Muscle of leg (tissue), 11 donors: ENCODE results near the gene PRKN. TPM values are rescaled to one million over a fixed set of nuclear protein-coding genes. Genes with fewer than 3 reads are reported as not detected.

Source experiments
- DNase-seq: peaks from one replicate; pipeline ENCODE4 v3.0.0; 2013
- H3K27ac ChIP-seq: one replicate; pipeline ENCODE4 v1.5.1; 2013; ENCODE audit warnings: mild to moderate bottlenecking, low read length, control low read depth
- H3K27me3 ChIP-seq: one replicate; pipeline ENCODE4 v1.6.1; 2013; ENCODE audit warnings: low read length; ENCODE audit not compliant: control insufficient read depth, insufficient read depth
- H3K36me3 ChIP-seq: one replicate; pipeline ENCODE4 v1.6.1; 2013; ENCODE audit warnings: low read length; ENCODE audit not compliant: control insufficient read depth, insufficient read depth
- H3K4me1 ChIP-seq: one replicate; pipeline ENCODE4 v1.6.1; 2013; ENCODE audit warnings: low read length; ENCODE audit not compliant: control insufficient read depth, insufficient read depth
- H3K4me3 ChIP-seq: one replicate; pipeline ENCODE4 v1.5.1; 2013; ENCODE audit warnings: low read length, control low read depth
- H3K9me3 ChIP-seq: replicated peaks from 2 replicates; pipeline ENCODE4 v1.6.1; 2013; ENCODE audit warnings: low read depth, low read length; ENCODE audit not compliant: control insufficient read depth
- WGBS: methylation state at CpG from one replicate; pipeline ENCODE4 v1.1.5; 2013; ENCODE audit warnings: missing lambda C conversion rate; ENCODE audit not compliant: insufficient coverage; 5-methylcytosine and 5-hydroxymethylcytosine counted together
- polyA plus RNA-seq, 8 donors: library from polyadenylated mRNA; unstranded; fragments of 120-200 nt; gene quantifications; one replicate each; pipeline versions ENCODE4 v1.2.1 to v1.2.3, GENCODE V29; 2013; ENCODE audit warnings: inconsistent platforms in 1 of 8, low replicate concordance in 1 of 8; ENCODE audit not compliant: insufficient read length in 8 of 8, insufficient read depth in 1 of 8
- total RNA-seq: library from RNA; stranded (reverse); fragments of 120-200 nt; gene quantifications from one replicate; pipeline ENCODE4 v1.2.4, GENCODE V29; 2013

Gene PRKN
- total and polyA plus RNA-seq, 9 donors, result 2.5 to 4.7 (median 3.9) TPM

- DNase-seq, result no peak
- Histone ChIP-seq H3K4me3 (no peak overlapping the region), H3K36me3 (no peaks in the 10 kb centered on the region), H3K4me1 (no peaks in the 10 kb centered on the region), H3K9me3 (no peaks in the 10 kb centered on the region), H3K27me3 (no peaks in the 10 kb centered on the region), H3K27ac (no peak overlapping the region)
- no CpG with 5 or more reads among the region's 3 CpGs for WGBS
These were observed 1005.2 kb downstream of the PRKN start for GRCh38 chr6:161722394-161722793.

- Histone ChIP-seq H3K4me1 (no peaks in the 10 kb centered on the region), H3K9me3 (no peaks in the 10 kb centered on the region), H3K4me3 (no peak overlapping the region), H3K27ac (no peak overlapping the region), H3K36me3 (no peaks in the 10 kb centered on the region), H3K27me3 (no peaks in the 10 kb centered on the region)
- 64% methylated on average over 7 of the region's 8 CpGs for WGBS
- DNase-seq, result no peak
These were observed 1006.1 kb downstream of the PRKN start for GRCh38 chr6:161721511-161721910.

- Histone ChIP-seq H3K4me1 (no peaks in the 10 kb centered on the region), H3K36me3 (no peaks in the 10 kb centered on the region), H3K4me3 (no peak overlapping the region), H3K9me3 (no peaks in the 10 kb centered on the region), H3K27ac (no peak overlapping the region), H3K27me3 (no peaks in the 10 kb centered on the region)
- DNase-seq, result no peak
- WGBS, result no CpG with 5 or more reads among the region's 3 CpGs
These were observed 1011.4 kb downstream of the PRKN start for GRCh38 chr6:161716176-161716575.

- Histone ChIP-seq H3K27ac (no peak overlapping the region), H3K4me3 (no peak overlapping the region), H3K27me3 (no peaks in the 10 kb centered on the region), H3K4me1 (no peaks in the 10 kb centered on the region), H3K36me3 (no peaks in the 10 kb centered on the region), H3K9me3 (no peaks in the 10 kb centered on the region)
- WGBS, result no CpG with 5 or more reads among the region's 1 CpG
- DNase-seq, result no peak
These were observed 1015.6 kb downstream of the PRKN start for GRCh38 chr6:161711938-161712337.

GRCh38 chr6:161711515-161711914 is 1016.1 kb downstream of the PRKN start:
- Histone ChIP-seq H3K4me3 (no peak overlapping the region), H3K9me3 (no peaks in the 10 kb centered on the region), H3K27ac (no peak overlapping the region), H3K36me3 (no peaks in the 10 kb centered on the region), H3K4me1 (no peaks in the 10 kb centered on the region), H3K27me3 (no peaks in the 10 kb centered on the region)
- DNase-seq, result no peak

- DNase-seq, result no peak
- Histone ChIP-seq H3K4me1 (no peaks in the 10 kb centered on the region), H3K36me3 (no peaks in the 10 kb centered on the region), H3K27me3 (no peaks in the 10 kb centered on the region), H3K4me3 (no peak overlapping the region), H3K9me3 (no peaks in the 10 kb centered on the region), H3K27ac (no peak overlapping the region)
- WGBS, result 100% methylated on average over 1 of the region's 2 CpGs
These were observed 1016.9 kb downstream of the PRKN start for GRCh38 chr6:161710698-161711097.

- H3K27ac ChIP-seq, result no peak overlapping the region
- WGBS, result no CpG with 5 or more reads among the region's 1 CpG
- no peak for DNase-seq
- H3K4me1 ChIP-seq, result no peaks in the 10 kb centered on the region
- no peaks in the 10 kb centered on the region for H3K9me3 ChIP-seq
- no peak overlapping the region for H3K4me3 ChIP-seq
- no peaks in the 10 kb centered on the region for H3K36me3 ChIP-seq
- no peaks in the 10 kb centered on the region for H3K27me3 ChIP-seq
These were observed 1026.5 kb downstream of the PRKN start for GRCh38 chr6:161701056-161701455.

- WGBS, result no CpG with 5 or more reads among the region's 2 CpGs
- no peak overlapping the region for H3K27ac ChIP-seq
- no peak overlapping the region for H3K4me3 ChIP-seq
- H3K27me3 ChIP-seq, result no peaks in the 10 kb centered on the region
- DNase-seq, result no peak
- no peaks in the 10 kb centered on the region for H3K9me3 ChIP-seq
- H3K36me3 ChIP-seq, result no peaks in the 10 kb centered on the region
- no peaks in the 10 kb centered on the region for H3K4me1 ChIP-seq
These were observed 1030.8 kb downstream of the PRKN start for GRCh38 chr6:161696801-161697200.

- DNase-seq, result no peak
- H3K9me3 ChIP-seq, result no peaks in the 10 kb centered on the region
- no peak overlapping the region for H3K27ac ChIP-seq
- no peaks in the 10 kb centered on the region for H3K27me3 ChIP-seq
- no peaks in the 10 kb centered on the region for H3K36me3 ChIP-seq
- no peaks in the 10 kb centered on the region for H3K4me1 ChIP-seq
- WGBS, result 80% methylated on average over 1 of the region's 3 CpGs
- no peak overlapping the region for H3K4me3 ChIP-seq
These were observed 1032.6 kb downstream of the PRKN start for GRCh38 chr6:161694995-161695394.

GRCh38 chr6:161686655-161687054 is 1040.9 kb downstream of the PRKN start:
- H3K27ac ChIP-seq, result no peak overlapping the region
- H3K4me3 ChIP-seq, result no peak overlapping the region
- no peaks in the 10 kb centered on the region for H3K9me3 ChIP-seq
- H3K4me1 ChIP-seq, result no peaks in the 10 kb centered on the region
- no peaks in the 10 kb centered on the region for H3K27me3 ChIP-seq
- no CpG with 5 or more reads among the region's 4 CpGs for WGBS
- H3K36me3 ChIP-seq, result no peaks in the 10 kb centered on the region
- DNase-seq, result no peak

GRCh38 chr6:161684731-161685475 is 1042.7 kb downstream of the PRKN start:
- no peak for DNase-seq
- WGBS, result 47% methylated on average over 3 of the region's 6 CpGs
- no peaks in the 10 kb centered on the region for H3K4me1 ChIP-seq
- H3K36me3 ChIP-seq, result no peaks in the 10 kb centered on the region
- no peaks in the 10 kb centered on the region for H3K9me3 ChIP-seq
- H3K27me3 ChIP-seq, result no peaks in the 10 kb centered on the region
- no peak overlapping the region for H3K27ac ChIP-seq
- no peak overlapping the region for H3K4me3 ChIP-seq
